A673 (cell line): ENCODE data around the gene PLPPR3. TPM values are rescaled to one million over a fixed set of nuclear protein-coding genes. Genes with fewer than 3 reads are reported as not detected.

Source experiments
- BruUV-seq: library from RNA; stranded (reverse); fragments of 400-500 nt; replicated peaks from 2 replicates; lab custom pipeline; 2021; lab: Mats Ljungman, UMichigan
- CTCF ChIA-PET: fragments of 300-600 bp; sonication (Branson Sonifier 250); formaldehyde crosslinking; loops from one replicate; lab custom pipeline; 2022; ENCODE audit warnings: antibody characterized with exemption; lab: Charles Lee
- POLR2A ChIA-PET: fragments of 300-600 bp; sonication (Branson Sonifier 250); formaldehyde crosslinking; loops from one replicate; lab custom pipeline; 2022; ENCODE audit warnings: antibody characterized with exemption; ENCODE audit not compliant: low non-redundant PET; lab: Charles Lee
- DNase-seq: peaks from one replicate; pipeline ENCODE4 v3.0.0-alpha.2; 2015; ENCODE audit warnings: low spot score
- H3K27ac ChIP-seq: fragments of 200-600 bp; sonication (generic); 2 replicates; pipeline ENCODE4 v1.5.1; 2016; ENCODE audit warnings: mixed run types, low read depth, mild to moderate bottlenecking, mixed read lengths, antibody characterized with exemption, low read length; ENCODE audit not compliant: poor library complexity, severe bottlenecking
- H3K27me3 ChIP-seq: fragments of 200-600 bp; sonication (generic); replicated peaks from 2 replicates; pipeline ENCODE4 v1.6.1; 2017; ENCODE audit warnings: mixed run types, low read depth, mild to moderate bottlenecking, mixed read lengths, antibody characterized with exemption, low read length; ENCODE audit not compliant: insufficient read depth, poor library complexity
- H3K36me3 ChIP-seq: fragments of 200-600 bp; sonication (generic); 2 replicates; pipeline ENCODE4 v1.6.1; 2016; ENCODE audit warnings: mixed run types, mild to moderate bottlenecking, mixed read lengths, antibody characterized with exemption, low read length; ENCODE audit not compliant: insufficient read depth, poor library complexity, severe bottlenecking
- H3K4me1 ChIP-seq: fragments of 200-600 bp; sonication (generic); 2 replicates; pipeline ENCODE4 v1.6.1; 2017; ENCODE audit warnings: mixed run types, mild to moderate bottlenecking, mixed read lengths, antibody characterized with exemption, low read length; ENCODE audit not compliant: insufficient read depth, poor library complexity, severe bottlenecking
- H3K4me3 ChIP-seq: fragments of 200-600 bp; sonication (generic); 2 replicates; pipeline ENCODE4 v1.5.1; 2016; ENCODE audit warnings: low read depth, mixed run types, mild to moderate bottlenecking, mixed read lengths, low read length; ENCODE audit not compliant: poor library complexity, severe bottlenecking
- H3K9me3 ChIP-seq: fragments of 200-600 bp; sonication (generic); 2 replicates; pipeline ENCODE4 v1.6.1; 2016; ENCODE audit warnings: mixed run types, low read depth, mild to moderate bottlenecking, mixed read lengths, antibody characterized with exemption, low read length; ENCODE audit not compliant: poor library complexity, severe bottlenecking
- EZH2 ChIP-seq: fragments of 200-600 bp; sonication (generic); IDR thresholded peaks from 2 replicates; pipeline ENCODE4 v1.6.1; 2017; ENCODE audit warnings: borderline replicate concordance, low read depth, mild to moderate bottlenecking, mixed read lengths, antibody characterized with exemption, low read length; ENCODE audit not compliant: poor library complexity, severe bottlenecking
- intact Hi-C: fragments of 100-400 bp; cut with micrococcal nuclease; formaldehyde crosslinking; loops from one replicate; pipeline ENCODE4 v1.10.0; 2022; ENCODE audit not compliant: unreplicated experiment
- total RNA-seq: library from RNA; stranded (reverse); gene quantifications from 2 replicates; pipeline ENCODE4 v1.2.3, GENCODE V29; 2021
- TF ChIP-seq, protein P1 (sequence below): fragments of 300-800, 200-600 bp; sonication (generic); conservative IDR thresholded peaks from 2 replicates; pipeline ENCODE4 v1.5.1; 2017; ENCODE audit warnings: low read depth, mild to moderate bottlenecking, antibody characterized with exemption, low read length, moderate library complexity, mixed read lengths

Gene PLPPR3
- total RNA-seq, 1 experiment from 2014 or later, result 13.3 TPM

DNA sequence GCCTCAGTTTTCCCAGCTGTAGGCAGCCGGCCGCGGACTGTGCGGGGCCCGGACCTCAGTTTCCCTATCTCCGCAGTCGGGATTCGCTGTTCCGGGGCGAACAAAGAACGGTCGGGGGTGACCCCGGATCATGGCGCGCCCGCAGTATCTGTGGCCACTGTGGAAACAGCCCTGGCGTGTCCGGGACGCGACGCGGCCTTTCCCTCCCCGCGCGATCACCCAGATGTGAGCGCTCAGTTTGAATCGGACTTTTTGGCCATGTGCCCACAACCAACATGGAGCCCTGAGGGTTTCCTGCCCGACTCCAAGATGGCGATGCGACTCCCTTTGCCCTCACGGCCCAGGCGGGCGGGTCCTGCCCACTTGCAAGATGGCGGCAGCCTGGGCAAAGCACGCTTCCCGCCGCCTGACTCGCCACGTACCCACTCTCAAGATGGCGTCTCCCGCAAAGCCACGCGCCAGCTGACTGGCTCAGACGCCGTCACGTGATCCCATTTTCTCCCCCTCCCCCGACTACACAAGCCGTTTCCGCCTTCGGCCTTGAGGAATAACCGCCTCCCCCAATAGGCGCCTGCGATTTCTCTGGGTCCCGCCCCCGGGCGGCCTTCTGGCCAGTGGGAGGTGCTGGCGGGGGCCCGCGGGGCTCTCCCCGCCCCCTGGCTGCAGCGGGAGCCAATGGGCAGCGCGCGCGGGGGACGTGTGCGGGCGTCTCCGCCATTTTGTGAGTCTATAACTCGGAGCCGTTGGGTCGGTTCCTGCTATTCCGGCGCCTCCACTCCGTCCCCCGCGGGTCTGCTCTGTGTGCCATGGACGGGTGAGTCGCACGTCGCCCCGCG, 24.8 kb downstream of the PLPPR3 start, which contains the start of gene PTBP1:
Gene PTBP1 (plus strand): TSS at position 761 of the 836 bp plus-strand sequence. CDS start 46 bp downstream, at position 807.
- TSS peak; percentile 81 for BruUV-seq
- POLR2A ChIA-PET, result interaction anchor here (0.5 kb wide), 1 partner anchor 1681 kb away, joined by 4 read pairs; no protein-coding TSS in a partner anchor
- CTCF ChIA-PET, result no interaction called here
- TF ChIP-seq, protein P1, sequence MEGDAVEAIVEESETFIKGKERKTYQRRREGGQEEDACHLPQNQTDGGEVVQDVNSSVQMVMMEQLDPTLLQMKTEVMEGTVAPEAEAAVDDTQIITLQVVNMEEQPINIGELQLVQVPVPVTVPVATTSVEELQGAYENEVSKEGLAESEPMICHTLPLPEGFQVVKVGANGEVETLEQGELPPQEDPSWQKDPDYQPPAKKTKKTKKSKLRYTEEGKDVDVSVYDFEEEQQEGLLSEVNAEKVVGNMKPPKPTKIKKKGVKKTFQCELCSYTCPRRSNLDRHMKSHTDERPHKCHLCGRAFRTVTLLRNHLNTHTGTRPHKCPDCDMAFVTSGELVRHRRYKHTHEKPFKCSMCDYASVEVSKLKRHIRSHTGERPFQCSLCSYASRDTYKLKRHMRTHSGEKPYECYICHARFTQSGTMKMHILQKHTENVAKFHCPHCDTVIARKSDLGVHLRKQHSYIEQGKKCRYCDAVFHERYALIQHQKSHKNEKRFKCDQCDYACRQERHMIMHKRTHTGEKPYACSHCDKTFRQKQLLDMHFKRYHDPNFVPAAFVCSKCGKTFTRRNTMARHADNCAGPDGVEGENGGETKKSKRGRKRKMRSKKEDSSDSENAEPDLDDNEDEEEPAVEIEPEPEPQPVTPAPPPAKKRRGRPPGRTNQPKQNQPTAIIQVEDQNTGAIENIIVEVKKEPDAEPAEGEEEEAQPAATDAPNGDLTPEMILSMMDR, result no peak
- no peak for TF ChIP-seq EZH2
- Histone ChIP-seq H3K27ac (peak within 1 kb of the TSS; percentile 99), H3K9me3 (no peaks in the 10 kb centered on the region), H3K4me3 (peak within 1 kb of the TSS; percentile 99), H3K27me3 (no peaks in the 10 kb centered on the region), H3K4me1 (peaks cover 39% of the 10 kb centered on the region), H3K36me3 (peaks cover 34% of the 10 kb centered on the region)
- intact Hi-C loops, result no loop called here
- DNase-seq, result peak; percentile 100

DNA sequence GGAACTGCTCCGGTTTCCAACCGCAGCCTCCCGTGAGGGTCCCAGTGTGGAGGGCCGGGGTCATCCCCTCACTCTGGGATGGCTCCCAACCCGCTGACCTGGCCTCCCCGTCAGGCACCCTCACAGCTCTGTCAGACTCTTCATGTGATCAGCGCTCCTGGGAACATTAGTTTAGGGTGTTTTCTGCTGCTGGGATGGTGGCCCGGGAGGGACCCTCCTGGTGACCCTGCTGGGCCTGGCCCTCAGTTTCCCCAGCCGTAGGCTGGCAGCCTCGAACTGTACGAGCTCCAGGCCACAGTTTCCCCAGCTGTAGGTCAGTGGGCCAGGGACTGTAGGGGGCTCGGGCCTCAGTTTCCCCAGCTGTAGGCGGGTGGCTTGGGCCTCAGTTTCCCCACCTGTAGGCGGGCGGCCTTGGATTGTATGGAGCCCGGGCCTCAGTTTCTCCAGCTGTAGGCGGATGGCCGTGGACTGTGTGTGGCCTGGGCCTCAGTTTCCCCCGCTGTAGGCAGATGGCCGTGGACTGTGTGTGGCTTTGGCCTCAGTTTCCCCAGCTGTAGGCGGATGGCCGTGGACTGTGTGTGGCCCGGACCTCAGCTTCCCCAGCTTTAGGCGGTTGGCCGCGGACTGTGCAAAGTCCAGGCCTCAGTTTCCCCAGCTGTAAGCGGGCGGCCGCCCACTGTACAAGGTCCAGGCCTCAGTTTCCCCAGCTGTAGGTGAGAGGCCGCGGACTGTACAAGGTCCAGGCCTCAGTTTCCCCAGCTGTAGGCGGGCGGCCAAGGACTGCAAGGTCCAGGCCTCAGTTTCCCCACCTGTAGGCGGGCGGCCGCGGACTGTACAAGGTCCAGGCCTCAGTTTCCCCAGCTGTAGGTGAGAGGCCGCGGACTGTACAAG, 25.8 kb downstream of the PLPPR3 start:
- no peak for DNase-seq
- TF ChIP-seq, protein P1, result no peak
- no peak for TF ChIP-seq EZH2
- H3K9me3 ChIP-seq, result no peaks in the 10 kb centered on the region
- peak overlapping the region; percentile 99 for H3K4me3 ChIP-seq
- peaks cover 30% of the 10 kb centered on the region for H3K4me1 ChIP-seq
- POLR2A ChIA-PET, result no interaction called here
- BruUV-seq, result no TSS peak
- CTCF ChIA-PET, result no interaction called here
- H3K27me3 ChIP-seq, result no peaks in the 10 kb centered on the region
- H3K36me3 ChIP-seq, result peaks cover 25% of the 10 kb centered on the region
- peak overlapping the region; percentile 78 for H3K27ac ChIP-seq
- intact Hi-C loops, result no loop called here

DNA sequence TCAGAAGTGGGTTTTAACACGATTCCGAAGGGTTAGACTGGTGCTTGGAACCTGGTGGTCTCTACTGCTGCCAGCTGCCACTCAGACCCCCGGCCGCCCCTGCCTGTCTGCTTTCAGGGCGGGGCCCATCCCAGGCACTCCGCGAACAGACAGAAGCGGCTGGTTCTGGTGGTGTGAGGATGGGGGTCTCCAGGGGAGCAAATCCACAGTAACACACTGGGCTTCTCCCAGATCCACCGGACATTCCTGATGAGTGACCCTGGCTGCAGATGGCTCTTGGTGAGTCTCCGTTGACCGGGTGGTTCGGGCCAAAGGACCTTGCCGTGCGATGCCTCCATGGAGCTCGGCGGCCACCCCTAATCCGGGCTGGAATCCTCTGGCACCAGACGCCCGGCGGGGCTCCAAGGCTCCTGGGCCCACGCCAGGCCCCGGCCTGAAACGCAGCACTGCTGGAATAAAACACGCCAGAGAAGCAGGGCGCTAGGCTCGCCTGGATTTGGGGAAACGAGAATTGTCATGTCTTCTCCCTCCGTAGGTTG, 26.6 kb downstream of the PLPPR3 start:
- Histone ChIP-seq H3K4me1 (peaks cover 22% of the 10 kb centered on the region), H3K27me3 (no peaks in the 10 kb centered on the region), H3K4me3 (no peak overlapping the region), H3K36me3 (peaks cover 18% of the 10 kb centered on the region), H3K27ac (no peak overlapping the region), H3K9me3 (no peaks in the 10 kb centered on the region)
- ChIA-PET CTCF (no interaction called here), POLR2A (no interaction called here)
- intact Hi-C loops, result no loop called here
- BruUV-seq, result no TSS peak
- DNase-seq, result no peak
- TF ChIP-seq, protein P1, result no peak
- no peak for TF ChIP-seq EZH2
